ENCODE data around the gene RASAL3.

RASAL3 gene

DNA sequence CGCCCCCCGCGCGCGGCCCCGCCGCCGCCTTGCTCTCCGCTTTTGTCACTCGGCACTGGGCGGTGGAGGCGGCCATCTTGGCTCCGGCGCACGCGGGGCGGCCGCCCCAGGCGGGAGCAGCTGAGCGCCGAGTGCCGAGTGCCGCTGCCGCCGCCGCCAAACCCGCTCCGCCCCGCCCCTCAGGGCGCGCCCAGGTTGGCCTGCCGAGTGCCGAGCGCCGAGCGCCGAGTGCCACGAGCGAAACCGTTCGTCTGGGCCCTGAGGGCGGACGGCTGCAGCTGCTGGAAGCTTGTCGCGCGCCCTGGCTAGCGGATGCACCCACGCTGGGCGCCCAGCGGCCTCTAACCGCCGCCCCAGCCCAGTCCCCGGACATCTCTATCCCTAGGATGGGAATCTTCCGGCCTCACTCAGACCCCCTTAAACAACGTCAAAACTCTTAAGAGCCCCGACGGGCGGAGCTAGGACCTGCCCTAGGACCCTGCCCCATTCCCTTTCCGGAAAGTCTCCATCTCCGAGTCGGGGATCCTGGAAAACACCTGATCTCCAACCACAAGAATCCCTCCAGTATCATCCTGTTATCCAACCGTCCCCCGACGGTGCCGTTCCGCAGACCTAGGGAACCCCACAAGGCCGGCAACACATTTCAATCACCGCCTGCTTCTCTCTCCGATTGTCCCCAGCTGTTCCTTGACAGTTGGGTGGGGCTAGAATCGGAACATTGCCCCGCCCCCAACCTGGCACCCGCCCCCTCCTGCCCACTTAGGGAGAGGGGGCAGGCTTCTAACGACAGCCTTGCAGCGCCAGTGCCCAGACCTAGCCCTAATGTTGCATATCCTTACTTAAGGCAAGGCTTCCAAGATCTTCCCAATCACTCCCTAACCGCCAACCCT is 31.5 kb downstream of the RASAL3 start:
- peak; percentile 90 for DNase-seq (ENCODE audit: low spot score)

DNA sequence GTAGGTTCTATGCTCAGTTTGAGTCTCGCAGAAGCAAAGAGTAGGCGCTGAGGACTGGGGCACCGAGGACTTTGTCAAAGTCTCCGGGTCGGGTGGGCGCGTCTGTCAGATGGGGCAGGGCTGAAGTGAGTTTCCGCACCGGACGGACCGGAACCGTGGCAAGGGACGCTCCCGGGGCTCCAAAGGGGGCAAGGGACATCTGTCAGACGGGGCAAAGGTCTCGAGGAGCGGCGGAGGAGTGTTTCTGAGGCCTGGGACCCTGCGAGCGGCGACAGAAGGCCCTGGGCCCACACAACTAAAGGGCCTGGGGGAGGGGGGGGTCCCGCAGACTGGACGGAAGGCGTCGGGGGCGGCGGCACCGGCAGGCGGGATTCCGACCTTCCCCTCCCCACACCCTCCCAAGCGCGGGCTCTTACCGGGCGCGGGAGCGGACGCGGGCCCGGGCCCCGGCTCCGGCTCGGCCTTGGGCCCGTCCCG is 32.3 kb downstream of the RASAL3 start:
- DNase-seq (ENCODE audit: low spot score), result no peak

GRCh38 chr19:15431396-15432017 is 32.8 kb downstream of the RASAL3 start:
- DNase-seq (ENCODE audit: low spot score), result peak; percentile 19

GRCh38 chr19:15430526-15431120 is 33.7 kb downstream of the RASAL3 start:
- no peak for DNase-seq (ENCODE audit: low spot score)

DNA sequence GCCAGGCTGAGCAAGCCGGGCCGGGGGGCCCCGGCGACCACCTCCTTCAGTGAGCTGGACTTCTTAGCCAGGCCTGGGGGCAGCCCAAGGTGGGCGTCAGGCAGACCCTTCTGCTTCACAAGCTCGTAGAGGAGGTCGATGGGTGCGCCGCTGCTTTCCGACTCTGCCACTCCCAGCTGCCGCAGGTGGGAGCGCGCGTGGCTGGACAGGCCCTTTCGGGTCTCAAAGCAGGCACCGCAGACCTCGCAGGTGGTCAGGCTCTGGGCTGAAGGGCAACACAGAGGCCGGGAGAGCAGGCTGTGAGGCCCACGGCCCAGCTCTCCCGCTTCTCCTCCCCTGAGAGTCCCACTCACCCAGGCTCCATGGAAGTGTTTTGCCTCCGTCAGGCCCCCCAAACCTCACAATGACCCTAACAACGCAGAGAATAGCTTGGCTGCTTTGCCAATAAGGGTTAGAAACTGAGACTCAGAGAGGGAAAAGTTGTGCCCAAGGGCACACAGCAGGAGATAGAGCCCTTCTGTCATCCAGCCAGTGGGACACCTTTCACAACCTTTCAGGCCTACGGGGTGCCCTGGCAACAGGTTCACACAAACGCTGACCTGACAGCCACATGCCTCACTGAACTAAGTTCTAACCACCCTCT is 34.4 kb downstream of the RASAL3 start:
- DNase-seq (ENCODE audit: low spot score), result no peak

GRCh38 chr19:15428956-15429824 is 35.2 kb downstream of the RASAL3 start:
- DNase-seq (ENCODE audit: low spot score), result no peak

DNA sequence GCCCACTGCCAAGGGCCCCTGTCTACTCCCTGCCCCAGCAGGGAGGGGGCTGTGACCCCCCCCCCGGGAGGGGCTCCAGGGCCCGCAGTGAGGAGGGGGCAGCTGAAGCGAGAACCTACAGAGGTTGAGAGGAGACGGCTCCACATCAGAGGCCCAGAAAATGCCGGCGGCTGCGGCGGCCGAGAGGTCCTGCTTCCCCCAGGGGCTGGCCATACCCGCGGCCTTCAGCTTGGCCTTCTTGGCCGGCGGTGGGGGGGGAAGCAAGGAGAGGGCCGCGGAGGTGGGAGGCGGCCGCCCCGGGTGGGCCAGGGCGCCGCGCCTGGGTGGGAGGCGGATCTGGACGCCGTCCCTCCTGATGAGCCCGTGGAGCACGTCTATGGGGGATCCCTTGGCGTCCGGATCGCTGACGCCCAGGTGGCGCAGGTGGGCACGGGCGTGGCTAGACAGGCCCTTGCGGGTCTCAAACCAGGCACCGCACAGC is 36.3 kb downstream of the RASAL3 start:
- DNase-seq (ENCODE audit: low spot score), result no peak

- no peak for DNase-seq (ENCODE audit: low spot score)
These were observed 37.0 kb downstream of the RASAL3 start for GRCh38 chr19:15427350-15427700.

DNA sequence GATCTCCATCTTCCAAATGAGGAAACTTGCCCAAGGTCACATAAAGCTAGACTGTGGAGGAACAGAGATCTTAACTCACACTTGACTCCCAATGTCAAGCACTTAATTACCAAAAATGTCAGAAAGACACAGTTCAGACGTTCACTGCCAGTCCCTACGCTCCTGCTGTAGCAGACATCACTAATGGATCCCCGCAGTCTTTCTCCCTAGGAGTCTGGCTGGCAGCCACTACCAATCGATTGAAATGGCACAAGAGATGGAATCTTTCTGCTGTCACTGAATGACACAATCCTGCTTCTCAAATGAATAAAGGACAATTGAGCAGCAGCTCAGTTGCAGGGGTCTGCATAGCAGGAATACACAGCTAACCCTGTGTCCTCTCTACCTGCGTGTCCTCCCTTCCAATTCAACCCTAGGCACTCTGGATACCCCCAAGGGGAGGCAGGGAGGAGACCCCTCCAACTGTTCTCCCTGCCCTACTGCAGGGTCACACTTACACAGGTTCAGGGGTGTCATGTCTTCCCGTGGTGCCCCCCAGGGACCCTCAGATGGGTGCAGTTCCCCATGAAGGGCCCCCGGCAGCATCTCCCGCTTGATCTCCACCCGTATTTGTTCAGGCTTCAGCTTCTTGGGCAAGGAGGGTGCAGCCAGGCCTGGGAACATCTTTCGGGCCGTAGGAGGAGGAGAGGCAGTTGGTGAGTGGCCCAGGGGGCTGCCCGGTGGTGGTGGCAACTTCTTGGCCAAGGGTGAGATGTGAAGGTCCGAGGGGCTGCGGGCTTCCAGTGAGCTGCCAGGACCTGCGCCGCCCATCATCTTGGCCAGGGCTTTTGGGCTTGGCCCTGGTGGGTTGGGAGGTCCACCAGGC is 37.6 kb downstream of the RASAL3 start:
- DNase-seq (ENCODE audit: low spot score), result no peak

- DNase-seq (ENCODE audit: low spot score), result no peak
These were observed 38.9 kb downstream of the RASAL3 start for GRCh38 chr19:15425321-15425950.

DNA sequence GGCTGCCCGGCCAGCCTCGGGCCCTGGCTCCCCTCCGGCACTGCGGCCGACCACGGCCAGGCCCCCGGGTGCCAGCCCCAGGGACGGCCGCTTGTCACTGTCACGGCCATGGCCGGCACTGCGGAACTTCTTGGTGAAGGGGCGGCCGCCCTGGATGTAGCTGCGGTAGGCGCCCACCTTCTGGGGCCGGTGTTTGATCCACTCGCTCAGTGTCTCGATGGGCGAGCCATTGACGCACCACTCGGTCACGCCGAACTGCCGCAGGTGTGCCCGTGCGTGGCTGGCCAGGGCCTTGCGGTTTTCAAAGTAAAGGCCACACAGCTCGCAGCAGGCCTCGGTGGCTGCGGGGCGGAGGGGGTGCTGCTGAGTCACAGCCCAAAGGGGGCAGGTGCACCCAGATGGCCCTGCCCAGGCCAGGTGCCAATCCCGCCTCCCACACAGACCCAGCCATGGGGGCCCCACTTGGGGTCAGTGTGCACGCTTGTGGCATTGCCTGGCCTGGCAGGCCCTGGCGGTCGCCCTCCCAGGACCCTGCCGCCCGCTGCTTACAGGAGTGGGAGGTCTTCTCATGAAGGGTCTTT is 39.6 kb downstream of the RASAL3 start:
- DNase-seq (ENCODE audit: low spot score), result no peak

- no peak for DNase-seq (ENCODE audit: low spot score)
These were observed 40.2 kb downstream of the RASAL3 start for GRCh38 chr19:15424121-15424520.

- no peak for DNase-seq (ENCODE audit: low spot score)
These were observed 41.2 kb downstream of the RASAL3 start for GRCh38 chr19:15423130-15423529.

- no peak for DNase-seq (ENCODE audit: low spot score)
These were observed 41.9 kb downstream of the RASAL3 start for GRCh38 chr19:15422296-15423075.

DNA sequence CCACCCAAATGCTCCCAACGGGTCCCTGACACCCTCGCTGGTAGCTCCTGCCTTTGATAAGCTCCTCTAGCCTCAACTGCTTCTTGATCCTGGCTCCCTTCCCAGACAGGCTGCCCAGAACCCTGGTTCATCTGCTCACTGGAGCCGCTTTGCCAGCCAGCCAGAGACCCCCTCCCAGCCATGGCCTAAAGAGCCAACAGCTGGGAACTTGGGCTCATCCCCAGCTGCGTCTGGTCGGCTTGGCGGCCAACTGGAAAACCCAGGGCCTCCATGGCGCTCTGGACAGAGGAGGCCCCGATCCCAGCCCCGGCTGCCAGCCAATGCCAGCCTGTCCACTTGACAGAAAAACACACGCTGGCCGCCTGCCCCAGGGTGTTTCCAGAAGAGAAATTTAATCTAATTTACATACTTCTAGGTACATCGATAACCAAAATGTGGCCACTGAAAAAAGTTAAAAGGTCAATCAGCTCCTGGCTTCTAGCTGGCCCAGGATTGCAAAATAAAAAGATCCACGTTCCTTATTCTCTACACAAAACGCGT is 42.6 kb downstream of the RASAL3 start:
- no peak for DNase-seq (ENCODE audit: low spot score)

- no peak for DNase-seq (ENCODE audit: low spot score)
These were observed 43.1 kb downstream of the RASAL3 start for GRCh38 chr19:15421136-15421695.

- peak; percentile 75 for DNase-seq (ENCODE audit: low spot score)
These were observed 44.8 kb downstream of the RASAL3 start for GRCh38 chr19:15419413-15420025.

All from RKO (cell line).